ENCODE measurements around the gene MRPL14. TPM values are rescaled to one million over a fixed set of nuclear protein-coding genes. Genes with fewer than 3 reads are reported as not detected.

The MRPL14 gene
- total RNA-seq, 1 experiment from 2014 or later: 119 TPM

GRCh38 chr6:44064089-44064947 is 62.9 kb downstream of the MRPL14 start:
- in situ Hi-C loops (cut with HindIII; ENCODE audit: low pct_unique_long_range_greater_than_20kb, low sequenced_read_pairs): no loop called here
- DNase-seq (ENCODE audit: low read depth): peak; percentile 96

- in situ Hi-C loops (cut with HindIII; ENCODE audit: low pct_unique_long_range_greater_than_20kb, low sequenced_read_pairs): no loop called here
- no peak for DNase-seq (ENCODE audit: low read depth)
These were observed 63.6 kb downstream of the MRPL14 start for GRCh38 chr6:44063561-44064059.

Other genes starting within 250 kb of the MRPL14 start
- gene TMEM63B, start 102 bp upstream of the MRPL14 start, total RNA-seq (2014; rRNA removed; shearing (Covaris generic); ENCODE audit: low replicate concordance): 6.2 and 7.3 TPM in 2 replicates
- not detected in 2 replicates for gene CAPN11, start 31.4 kb upstream of the MRPL14 start, total RNA-seq (2014; rRNA removed; shearing (Covaris generic); ENCODE audit: low replicate concordance)
- not detected in 2 replicates for gene MYMX, start 89.5 kb upstream of the MRPL14 start, total RNA-seq (2014; rRNA removed; shearing (Covaris generic); ENCODE audit: low replicate concordance)
- gene SLC29A1, start 96.1 kb upstream of the MRPL14 start, total RNA-seq (2014; rRNA removed; shearing (Covaris generic); ENCODE audit: low replicate concordance): 47.6 and 55.5 TPM in 2 replicates
- gene HSP90AB1, start 119.6 kb upstream of the MRPL14 start, total RNA-seq (2014; rRNA removed; shearing (Covaris generic); ENCODE audit: low replicate concordance): 807 and 852 TPM in 2 replicates
- 203 and 221 TPM in 2 replicates for gene SLC35B2, start 130.1 kb upstream of the MRPL14 start, total RNA-seq (2014; rRNA removed; shearing (Covaris generic); ENCODE audit: low replicate concordance)
- gene NFKBIE, start 138.1 kb upstream of the MRPL14 start, total RNA-seq (2014; rRNA removed; shearing (Covaris generic); ENCODE audit: low replicate concordance): 24.7 and 33.4 TPM in 2 replicates
- not detected in 2 replicates for gene TMEM151B, start 143.0 kb upstream of the MRPL14 start, total RNA-seq (2014; rRNA removed; shearing (Covaris generic); ENCODE audit: low replicate concordance)
- gene AARS2, start 185.9 kb upstream of the MRPL14 start, total RNA-seq (2014; rRNA removed; shearing (Covaris generic); ENCODE audit: low replicate concordance): 20.0 and 23.9 TPM in 2 replicates
- not detected in 2 replicates for gene SPATS1, start 215.2 kb upstream of the MRPL14 start, total RNA-seq (2014; rRNA removed; shearing (Covaris generic); ENCODE audit: low replicate concordance)